Pancreas (tissue), 10 donors: Measurements from ENCODE around the gene DSE. TPM values are rescaled to one million over a fixed set of nuclear protein-coding genes. Genes with fewer than 3 reads are reported as not detected.
A peak's percentile ranks its signal among the peaks of the same experiment; 100 is the strongest.

Experiments
- ATAC-seq, 4 donors: fragments of 200-7000 bp; cut with Tn5 transposase; one replicate each; pipeline versions ENCODE4 v1.8.0 to v1.9.1; 2020; ENCODE audit warnings: mild to moderate bottlenecking in 4 of 4, moderate library complexity in 4 of 4
- DNase-seq, 6 donors: peaks; one replicate each; pipeline ENCODE4 v3.0.0-alpha.2; 2020
- FAIRE-seq: peaks from 2 replicates; lab custom pipeline; 2012; peaks lifted over from hg19 to GRCh38; lab: Jason Lieb, UNC
- H3K27ac ChIP-seq, 4 donors: fragments of 200-600 bp; sonication (generic); 1 replicate in 3 of 4; 2 replicates in 1 of 4; pipeline versions ENCODE4 v1.5.0 to v1.8.0; 2020
- H3K27me3 ChIP-seq, 4 donors: fragments of 200-600 bp; one replicate each; pipeline ENCODE4 v1.8.0; 2021
- H3K36me3 ChIP-seq, 3 donors: fragments of 200-600 bp; sonication (generic) in 1 of 3; one replicate each; pipeline versions ENCODE4 v1.5.0 to v1.8.0; 2020 to 2021
- H3K4me1 ChIP-seq, 3 donors: fragments of 200-600 bp; one replicate each; pipeline ENCODE4 v1.8.0; 2021
- H3K4me3 ChIP-seq, 4 donors: fragments of 200-600 bp; sonication (generic) in 2 of 4; one replicate each; pipeline versions ENCODE4 v1.5.0 to v1.8.0; 2020 to 2021
- H3K9me3 ChIP-seq, 4 donors: fragments of 200-600 bp; one replicate each; pipeline ENCODE4 v1.8.0; 2021
- CTCF ChIP-seq, 4 donors: fragments of 200-600 bp; sonication (generic) in 3 of 4; IDR thresholded peaks; one replicate each; pipeline versions ENCODE4 v1.5.0 to v1.8.0; 2021; ENCODE audit warnings: antibody characterized with exemption in 4 of 4
- WGBS, 2 donors: extraction: QIAGEN DNeasy Blood & Tissue Kit; methylation state at CpG; one replicate each; pipeline ENCODE4 v1.1.7; 2013; 5-methylcytosine and 5-hydroxymethylcytosine counted together
- intact Hi-C, 3 donors: fragments of 100-400 bp; cut with DNase I; formaldehyde crosslinking; loops; one replicate each; pipeline versions ENCODE4 v1.11.1 to v1.14.2; 2022
- polyA plus RNA-seq, 2 donors: library from polyadenylated mRNA; stranded (reverse); fragments of 200-250 nt; gene quantifications; one replicate each; pipeline ENCODE4 v1.2.3, GENCODE V29; 2013
- total RNA-seq, 6 donors: library from RNA; stranded (reverse); fragmentation: NEBNext Ultra II Directional in 4 of 6; extraction: Animal tissue kit (Norgen Biotek cat#: 25700) in 4 of 6; gene quantifications; one replicate each; pipeline versions ENCODE4 v1.2.1 to v1.2.4, GENCODE V29; 2021 to 2023
- donor health status: healthy with polysubstance abuse.
- donor health status: DM: no; HTN: no; CAD: no; lungs with moderate emphysema.
- donor health status: DM: no; HTN: no; CAD: no.
- donor health status: control.
- donor health status: control.
- donor health status: Bipolar disorder and iron deficiency.
- donor health status: DM: yes; HTN: yes; CAD: no.
- donor health status: DM: no; HTN: no; CAD: no.
- donor health status: DM: no; HTN: no; CAD: no.
- donor health status: DM: yes; HTN: yes; CAD: no.

Gene DSE
- total and polyA plus RNA-seq, 8 donors = 1.7 to 19.2 (median 2.8) TPM

DNA sequence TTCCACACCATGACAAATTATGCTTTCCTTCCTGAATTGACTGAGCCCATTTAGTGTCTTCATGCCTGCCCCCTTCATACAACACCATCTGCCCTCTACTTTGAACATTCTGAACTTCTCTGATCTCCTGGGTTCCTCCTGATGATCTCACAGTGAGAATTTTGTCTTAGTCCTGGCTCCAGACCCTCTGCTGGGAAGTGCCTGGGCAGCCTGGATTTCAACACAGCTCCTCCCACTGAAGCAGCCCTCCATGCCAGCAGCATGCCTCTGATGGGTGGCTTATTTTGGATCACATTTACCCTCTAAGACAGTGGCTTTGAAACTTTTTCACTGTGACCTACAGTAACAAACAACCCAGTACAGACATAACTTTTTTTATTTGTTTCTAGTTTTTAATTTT, 41.5 kb downstream of the DSE start:
- DNase-seq (no peak), ATAC-seq (peak in 1 of 4 donors; percentile 35), FAIRE-seq (no peak)
- intact Hi-C loops = no loop called here
- no peak overlapping the region for H3K27ac ChIP-seq
- H3K36me3 ChIP-seq = no peaks in the 10 kb centered on the region
- H3K4me1 ChIP-seq = peaks cover 0 to 5% (median 0%) of the 10 kb centered on the region in 3 donors
- H3K4me3 ChIP-seq = no peak overlapping the region
- TF ChIP-seq CTCF (IDR thresholded peaks at IDR 0.05) = no peak
- no peaks in the 10 kb centered on the region for H3K9me3 ChIP-seq
- no peaks in the 10 kb centered on the region for H3K27me3 ChIP-seq

GRCh38 chr6:116413357-116413756, 42.6 kb downstream of the DSE start:
- WGBS, 2 donors = 75 to 79% methylated on average over 1 of the region's 1 CpG
- Histone ChIP-seq H3K9me3 (no peaks in the 10 kb centered on the region), H3K4me3 (no peak overlapping the region), H3K4me1 (peaks cover 0 to 5% (median 0%) of the 10 kb centered on the region in 3 donors), H3K27ac (no peak overlapping the region), H3K36me3 (no peaks in the 10 kb centered on the region), H3K27me3 (no peaks in the 10 kb centered on the region)
- TF ChIP-seq CTCF (IDR thresholded peaks at IDR 0.05) = no peak
- FAIRE-seq (no peak), ATAC-seq (no peak), DNase-seq (no peak)
- intact Hi-C loops = no loop called here

DNA sequence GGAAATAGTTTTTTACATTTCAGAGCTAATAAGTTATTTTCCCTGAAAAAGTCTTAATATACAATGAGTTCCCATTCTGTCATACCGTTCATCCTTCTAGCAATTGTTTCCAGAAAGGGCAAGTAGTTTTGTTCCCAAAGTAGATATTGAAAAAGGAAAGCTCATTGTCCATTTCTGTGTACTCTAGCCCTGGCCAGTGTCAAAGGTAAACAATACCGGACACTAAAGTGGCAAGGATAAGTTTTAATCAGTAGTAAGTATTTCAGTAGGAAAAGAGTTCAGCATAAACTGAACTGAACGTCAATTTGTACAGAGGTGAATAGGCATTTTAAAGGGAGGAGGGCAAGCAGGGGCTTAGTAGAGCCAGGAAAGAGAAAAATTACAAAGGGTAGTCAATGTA, 46.9 kb downstream of the DSE start:
- no peak for ATAC-seq
- no peak for FAIRE-seq
- intact Hi-C loops = no loop called here

DNA sequence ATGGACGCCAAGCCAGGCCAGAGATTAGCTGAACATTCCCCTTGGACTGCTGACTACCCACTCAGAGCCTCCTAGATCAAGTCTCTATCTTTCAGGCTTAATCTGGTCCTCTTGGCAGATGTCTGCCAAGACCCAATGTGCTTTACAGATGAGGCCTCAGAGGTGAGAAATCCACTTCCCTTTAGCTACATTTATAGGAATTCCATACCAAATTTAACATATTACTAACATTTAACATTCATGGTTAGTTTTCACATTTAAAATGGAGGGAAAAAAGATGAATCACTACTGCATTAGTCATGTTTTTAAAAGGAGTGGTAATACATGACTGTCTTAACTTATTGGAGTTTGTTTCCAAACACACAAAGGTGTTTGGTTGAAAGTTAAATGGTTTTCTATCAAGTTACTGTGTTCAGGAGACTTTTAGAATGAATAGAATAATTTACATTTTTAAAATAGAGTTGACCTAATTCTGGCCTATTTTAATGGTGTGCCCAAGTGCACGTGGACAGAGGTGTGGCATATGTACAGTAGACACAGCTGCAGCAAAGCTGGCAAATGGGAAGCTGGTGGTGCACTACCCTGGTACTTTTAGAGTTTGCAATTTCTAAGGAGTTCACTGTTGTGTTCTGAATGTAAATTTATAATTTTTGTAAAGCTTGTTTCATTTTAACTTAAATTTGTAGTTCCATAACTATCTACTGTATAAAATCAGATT, 48.5 kb downstream of the DSE start:
- 77 to 82% methylated on average over 2 of the region's 2 CpGs for WGBS, 2 donors
- Histone ChIP-seq H3K4me3 (no peak overlapping the region), H3K4me1 (no peaks in the 10 kb centered on the region), H3K27ac (no peak overlapping the region), H3K36me3 (no peaks in the 10 kb centered on the region), H3K27me3 (no peaks in the 10 kb centered on the region), H3K9me3 (no peaks in the 10 kb centered on the region)
- ATAC-seq (no peak), FAIRE-seq (no peak), DNase-seq (no peak)
- TF ChIP-seq CTCF (IDR thresholded peaks at IDR 0.05) = no peak
- intact Hi-C loops = no loop called here

More for the DNA sequence above, 46.9 kb downstream of the DSE start:
- H3K9me3 ChIP-seq = no peaks in the 10 kb centered on the region
- H3K36me3 ChIP-seq = no peaks in the 10 kb centered on the region
- no peaks in the 10 kb centered on the region for H3K4me1 ChIP-seq
- no peak for TF ChIP-seq CTCF (IDR thresholded peaks at IDR 0.05)
- no peak overlapping the region for H3K4me3 ChIP-seq
- 74% methylated on average over 3 of the region's 3 CpGs for WGBS, 2 donors
- H3K27me3 ChIP-seq = no peaks in the 10 kb centered on the region
- no peak for DNase-seq
- no peak overlapping the region for H3K27ac ChIP-seq

DNA sequence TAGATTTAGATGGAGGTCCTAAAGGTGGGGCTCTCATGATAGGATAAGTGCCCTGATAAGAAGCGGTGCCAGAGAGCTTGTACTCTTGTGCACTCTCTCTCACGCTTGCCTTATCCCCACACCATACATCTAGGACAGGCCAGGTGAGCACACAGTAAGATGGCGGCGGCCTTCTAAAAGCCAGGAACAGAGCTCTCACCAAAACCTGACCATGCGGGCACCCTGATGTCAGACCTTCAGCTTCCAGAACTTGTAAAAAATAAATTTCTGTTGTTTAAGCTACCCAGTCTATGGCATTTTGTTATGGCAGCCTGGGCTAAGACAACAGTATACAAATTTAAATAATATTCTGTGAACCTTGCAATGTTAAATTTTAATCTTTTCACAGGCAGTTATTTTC, 49.6 kb downstream of the DSE start:
- Histone ChIP-seq H3K27me3 (no peaks in the 10 kb centered on the region), H3K9me3 (no peaks in the 10 kb centered on the region), H3K27ac (no peak overlapping the region), H3K36me3 (no peaks in the 10 kb centered on the region), H3K4me1 (no peaks in the 10 kb centered on the region), H3K4me3 (no peak overlapping the region)
- FAIRE-seq (no peak), DNase-seq (no peak), ATAC-seq (no peak)
- intact Hi-C loops = no loop called here
- no peak for TF ChIP-seq CTCF (IDR thresholded peaks at IDR 0.05)
- 96 to 97% methylated on average over 5 of the region's 5 CpGs for WGBS, 2 donors
